ENCODE data around the gene NCAM2. TPM values are rescaled to one million over a fixed set of nuclear protein-coding genes. Genes with fewer than 3 reads are reported as not detected.

Gene NCAM2
- total and polyA plus RNA-seq, 2 donors (not counting 1 experiment from before 2014, with no cell fraction given): 0.13 TPM; not detected in 1

GRCh38 chr21:21102896-21103295, 104.7 kb downstream of the NCAM2 start:
- Histone ChIP-seq H3K4me1 (ENCODE audit: control insufficient read depth in 2 of 2, insufficient read depth in 2 of 2, low read length in 2 of 2) (no peaks in the 10 kb centered on the region), H3K27me3 (replicated peaks in 1 of 4; ENCODE audit: control extremely low read depth in 1 of 4, control insufficient read depth in 3 of 4, insufficient read depth in 4 of 4, low read length in 3 of 4) (no peaks in the 10 kb centered on the region), H3K79me2 (ENCODE audit: control insufficient read depth, insufficient read depth, low read length) (no peaks in the 10 kb centered on the region), H3K9ac (ENCODE audit: low read length) (no peak overlapping the region), H3K4me2 (replicated peaks; ENCODE audit: low read depth, low read length, poor library complexity, severe bottlenecking) (no peak overlapping the region), H3K4me3 (ENCODE audit: control extremely low read depth in 1 of 5, extremely low read depth in 1 of 5, insufficient read depth in 1 of 5, low read depth in 2 of 5, low read length in 4 of 5) (no peak overlapping the region), H3K9me3 (ENCODE audit: control extremely low read depth in 1 of 3, control insufficient read depth in 2 of 3, insufficient read depth in 1 of 3, low read length in 2 of 3) (no peaks in the 10 kb centered on the region), H2AFZ (ENCODE audit: insufficient read depth, low read depth, low read length, poor library complexity, severe bottlenecking) (no peak overlapping the region), H4K20me1 (ENCODE audit: control insufficient read depth, insufficient read depth, low read length, poor library complexity, severe bottlenecking) (no peaks in the 10 kb centered on the region), H3K36me3 (replicated peaks in 1 of 2; ENCODE audit: control extremely low read depth in 1 of 2, control insufficient read depth in 1 of 2, extremely low read depth in 1 of 2, insufficient read depth in 2 of 2, low read length in 1 of 2) (no peaks in the 10 kb centered on the region), H3K27ac (ENCODE audit: low read length in 2 of 2) (no peak overlapping the region)
- intact Hi-C loops (cut with micrococcal nuclease): no loop called here
- H3K4me3 Mint-ChIP-seq: no peak overlapping the region
- ATAC-seq (ENCODE audit: low read depth): no peak
- no CpG with 5 or more reads among the region's 2 CpGs for WGBS (ENCODE audit: insufficient coverage)
- no peaks in the 10 kb centered on the region for H3K4me1 Mint-ChIP-seq
- no peak overlapping the region for H3K27ac Mint-ChIP-seq
- no peaks in the 10 kb centered on the region for H3K27me3 Mint-ChIP-seq
- DNase-seq: no peak
- CTCF ChIA-PET: no interaction called here
- TF ChIP-seq, protein P1, sequence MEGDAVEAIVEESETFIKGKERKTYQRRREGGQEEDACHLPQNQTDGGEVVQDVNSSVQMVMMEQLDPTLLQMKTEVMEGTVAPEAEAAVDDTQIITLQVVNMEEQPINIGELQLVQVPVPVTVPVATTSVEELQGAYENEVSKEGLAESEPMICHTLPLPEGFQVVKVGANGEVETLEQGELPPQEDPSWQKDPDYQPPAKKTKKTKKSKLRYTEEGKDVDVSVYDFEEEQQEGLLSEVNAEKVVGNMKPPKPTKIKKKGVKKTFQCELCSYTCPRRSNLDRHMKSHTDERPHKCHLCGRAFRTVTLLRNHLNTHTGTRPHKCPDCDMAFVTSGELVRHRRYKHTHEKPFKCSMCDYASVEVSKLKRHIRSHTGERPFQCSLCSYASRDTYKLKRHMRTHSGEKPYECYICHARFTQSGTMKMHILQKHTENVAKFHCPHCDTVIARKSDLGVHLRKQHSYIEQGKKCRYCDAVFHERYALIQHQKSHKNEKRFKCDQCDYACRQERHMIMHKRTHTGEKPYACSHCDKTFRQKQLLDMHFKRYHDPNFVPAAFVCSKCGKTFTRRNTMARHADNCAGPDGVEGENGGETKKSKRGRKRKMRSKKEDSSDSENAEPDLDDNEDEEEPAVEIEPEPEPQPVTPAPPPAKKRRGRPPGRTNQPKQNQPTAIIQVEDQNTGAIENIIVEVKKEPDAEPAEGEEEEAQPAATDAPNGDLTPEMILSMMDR (IDR thresholded peaks at IDR 0.05): no peak
- TF ChIP-seq EZH2 (IDR thresholded peaks at IDR 0.05; ENCODE audit: borderline replicate concordance, insufficient read depth, low read depth, low read length, poor library complexity, severe bottlenecking): no peak
- H3K9me3 Mint-ChIP-seq (ENCODE audit: insufficient read depth): no peaks in the 10 kb centered on the region
- POLR2A ChIA-PET: no interaction called here

- Mint-ChIP-seq H3K27ac (no peak overlapping the region), H3K4me3 (no peak overlapping the region), H3K4me1 (no peaks in the 10 kb centered on the region), H3K9me3 (ENCODE audit: insufficient read depth) (no peaks in the 10 kb centered on the region), H3K27me3 (no peaks in the 10 kb centered on the region)
- Histone ChIP-seq H3K79me2 (ENCODE audit: control insufficient read depth, insufficient read depth, low read length) (no peaks in the 10 kb centered on the region), H3K4me2 (replicated peaks; ENCODE audit: low read depth, low read length, poor library complexity, severe bottlenecking) (no peak overlapping the region), H3K4me3 (ENCODE audit: control extremely low read depth in 1 of 5, extremely low read depth in 1 of 5, insufficient read depth in 1 of 5, low read depth in 2 of 5, low read length in 4 of 5) (no peak overlapping the region), H3K9ac (ENCODE audit: low read length) (no peak overlapping the region), H3K9me3 (ENCODE audit: control extremely low read depth in 1 of 3, control insufficient read depth in 2 of 3, insufficient read depth in 1 of 3, low read length in 2 of 3) (no peaks in the 10 kb centered on the region), H3K27ac (ENCODE audit: low read length in 2 of 2) (no peak overlapping the region), H3K4me1 (ENCODE audit: control insufficient read depth in 2 of 2, insufficient read depth in 2 of 2, low read length in 2 of 2) (no peaks in the 10 kb centered on the region), H2AFZ (ENCODE audit: insufficient read depth, low read depth, low read length, poor library complexity, severe bottlenecking) (no peak overlapping the region), H4K20me1 (ENCODE audit: control insufficient read depth, insufficient read depth, low read length, poor library complexity, severe bottlenecking) (no peaks in the 10 kb centered on the region), H3K27me3 (replicated peaks in 1 of 4; ENCODE audit: control extremely low read depth in 1 of 4, control insufficient read depth in 3 of 4, insufficient read depth in 4 of 4, low read length in 3 of 4) (no peaks in the 10 kb centered on the region), H3K36me3 (replicated peaks in 1 of 2; ENCODE audit: control extremely low read depth in 1 of 2, control insufficient read depth in 1 of 2, extremely low read depth in 1 of 2, insufficient read depth in 2 of 2, low read length in 1 of 2) (no peaks in the 10 kb centered on the region)
- intact Hi-C loops (cut with micrococcal nuclease): no loop called here
- ATAC-seq (ENCODE audit: low read depth): no peak
- no CpG with 5 or more reads among the region's 3 CpGs for WGBS (ENCODE audit: insufficient coverage)
- POLR2A ChIA-PET: no interaction called here
- CTCF ChIA-PET: no interaction called here
- TF ChIP-seq, protein P1 (IDR thresholded peaks at IDR 0.05): no peak
- TF ChIP-seq EZH2 (IDR thresholded peaks at IDR 0.05; ENCODE audit: borderline replicate concordance, insufficient read depth, low read depth, low read length, poor library complexity, severe bottlenecking): no peak
- DNase-seq: no peak
Measured at GRCh38 chr21:21103692-21104091, 105.5 kb downstream of the NCAM2 start.
